Epidermal melanocyte (primary cell): ENCODE data around the gene TBC1D22A.
"Not testable (repeated sequence)": the region's sequence is repeated elsewhere in the genome, so short reads cannot be mapped to it uniquely, and the experiment has no call there.

ENCODE experiments used
- DNase-seq: peaks from one replicate; pipeline ENCODE4 v3.0.0; 2011; ENCODE audit warnings: low spot score; ENCODE audit not compliant: insufficient read length

Gene TBC1D22A, protein sequence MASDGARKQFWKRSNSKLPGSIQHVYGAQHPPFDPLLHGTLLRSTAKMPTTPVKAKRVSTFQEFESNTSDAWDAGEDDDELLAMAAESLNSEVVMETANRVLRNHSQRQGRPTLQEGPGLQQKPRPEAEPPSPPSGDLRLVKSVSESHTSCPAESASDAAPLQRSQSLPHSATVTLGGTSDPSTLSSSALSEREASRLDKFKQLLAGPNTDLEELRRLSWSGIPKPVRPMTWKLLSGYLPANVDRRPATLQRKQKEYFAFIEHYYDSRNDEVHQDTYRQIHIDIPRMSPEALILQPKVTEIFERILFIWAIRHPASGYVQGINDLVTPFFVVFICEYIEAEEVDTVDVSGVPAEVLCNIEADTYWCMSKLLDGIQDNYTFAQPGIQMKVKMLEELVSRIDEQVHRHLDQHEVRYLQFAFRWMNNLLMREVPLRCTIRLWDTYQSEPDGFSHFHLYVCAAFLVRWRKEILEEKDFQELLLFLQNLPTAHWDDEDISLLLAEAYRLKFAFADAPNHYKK

DNA sequence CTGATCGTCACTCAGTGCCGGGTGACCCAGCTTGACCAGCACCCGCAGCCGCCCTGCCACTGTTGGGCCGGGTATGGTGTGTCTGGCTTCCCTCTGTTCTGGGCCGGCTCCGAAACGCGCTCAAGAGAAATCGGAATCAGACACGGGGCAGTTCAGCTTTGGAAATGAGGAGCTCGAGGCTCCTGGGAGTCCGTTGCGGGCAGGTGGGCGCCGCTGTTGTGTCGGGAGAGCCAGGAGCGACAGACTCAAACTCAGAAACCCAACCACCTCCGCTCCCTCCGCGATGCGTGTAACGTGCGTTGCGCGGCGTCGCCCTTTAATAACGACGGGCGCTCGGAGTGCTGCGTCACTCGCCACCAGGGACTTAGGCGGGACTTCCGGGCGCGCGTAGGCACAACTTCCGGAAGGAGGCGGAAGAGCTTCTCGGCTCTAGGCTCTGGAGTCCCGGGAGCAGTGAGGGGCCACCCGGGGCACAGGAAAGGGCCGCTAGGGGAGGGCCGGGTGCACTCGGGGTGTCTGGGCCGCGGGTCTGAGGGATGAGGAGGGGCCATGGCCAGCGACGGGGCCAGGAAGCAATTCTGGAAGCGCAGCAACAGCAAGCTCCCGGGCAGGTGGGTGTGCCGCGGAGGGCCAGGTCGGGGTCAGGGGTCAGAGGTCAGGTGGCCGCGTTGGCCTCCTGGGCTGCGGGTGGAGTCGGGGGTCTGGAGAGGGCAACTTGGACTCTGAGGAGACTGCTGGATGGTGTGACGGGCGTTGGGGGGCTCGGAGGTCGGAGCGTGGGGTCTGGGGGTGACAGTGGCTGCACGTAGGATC lies at the start of gene TBC1D22A:
Gene TBC1D22A (plus strand): TSS at position 413 of the 813 bp plus-strand sequence. CDS start 137 bp downstream, at position 550.
- peak; percentile 93 for DNase-seq

DNA sequence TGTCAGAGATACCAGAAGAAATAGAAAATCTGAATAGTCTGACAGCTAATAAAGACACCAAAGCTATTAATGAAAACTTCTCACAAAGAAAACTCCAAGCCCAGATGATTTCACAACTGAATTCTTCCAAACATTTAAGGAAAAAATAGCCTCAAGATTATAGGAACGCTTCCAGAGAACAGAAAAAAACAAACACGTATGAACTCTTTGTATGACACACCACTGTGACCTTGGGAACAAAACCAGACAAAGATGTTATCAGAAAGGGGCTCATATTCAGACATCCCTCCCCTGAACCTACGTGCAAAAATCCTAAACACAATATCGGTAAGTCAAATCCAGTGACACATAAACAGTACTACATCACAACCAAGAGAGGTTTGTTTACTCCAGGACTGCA lies 47.9 kb upstream of the TBC1D22A start:
- no peak for DNase-seq

DNA sequence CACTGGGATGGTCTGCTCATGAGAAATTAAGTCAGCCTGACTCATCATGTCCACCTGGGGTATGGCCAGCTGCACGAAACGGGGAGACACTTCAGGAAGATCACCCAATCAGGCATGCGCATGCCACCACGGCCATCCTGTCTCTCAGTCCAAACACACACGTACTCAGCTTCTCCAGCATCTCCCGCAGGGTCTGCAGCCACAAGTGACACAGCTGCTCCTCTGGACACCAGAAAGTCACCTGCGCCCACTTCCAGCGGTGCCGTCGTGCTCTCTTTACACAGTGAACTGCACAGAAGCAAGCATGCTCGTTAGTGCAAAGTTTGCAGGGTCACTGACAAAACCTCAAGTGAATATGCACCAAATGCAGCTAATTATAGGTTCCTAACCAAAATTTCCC lies 42.5 kb upstream of the TBC1D22A start:
- no peak for DNase-seq

DNA sequence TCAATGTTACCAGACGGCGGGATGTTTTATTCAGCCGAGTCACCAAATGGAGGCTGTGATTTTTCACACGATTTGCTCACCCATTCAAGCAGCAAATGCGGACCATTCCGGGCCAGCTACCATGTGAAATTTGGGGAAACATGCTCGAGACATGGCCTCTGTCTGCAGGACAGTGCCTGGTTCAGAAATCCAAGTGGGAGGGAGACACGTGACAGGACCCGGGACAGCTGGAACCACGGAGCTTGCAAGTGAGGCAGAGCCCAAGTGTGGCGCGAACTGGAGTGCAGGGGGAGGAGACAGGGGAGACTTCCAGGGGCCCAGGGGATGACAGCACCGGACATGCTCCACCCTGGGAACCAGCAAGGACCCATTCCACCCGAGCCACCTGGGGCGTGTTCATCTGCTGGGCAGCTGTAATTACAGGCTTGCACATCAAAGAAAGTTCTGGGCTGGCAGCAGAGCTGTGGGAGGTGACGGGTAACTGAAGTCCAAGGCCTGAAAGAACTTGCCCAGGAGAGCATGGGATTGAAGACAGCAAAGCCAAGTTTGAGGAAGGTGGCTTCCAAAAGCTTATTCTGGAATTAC lies 40.9 kb upstream of the TBC1D22A start:
- DNase-seq = no peak

DNA sequence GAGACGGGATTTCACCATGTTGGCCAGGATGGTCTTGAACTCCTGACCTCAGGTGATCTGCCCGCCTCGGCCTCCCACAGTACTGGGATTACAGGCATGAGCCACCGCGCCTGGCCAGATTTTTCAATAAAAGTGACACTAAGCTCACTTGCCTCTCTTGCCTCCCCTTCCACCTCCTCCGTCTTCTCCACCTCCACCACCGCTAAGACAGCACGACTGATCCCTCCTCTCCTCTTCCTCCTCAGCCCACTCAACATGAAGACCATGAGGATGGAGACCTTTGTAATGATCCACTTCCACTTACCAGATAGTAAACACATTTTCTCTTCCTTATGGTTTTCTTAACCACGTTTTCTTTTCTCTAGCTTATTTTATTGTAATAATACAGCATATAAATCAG lies 38.6 kb upstream of the TBC1D22A start:
- DNase-seq = no peak

DNA sequence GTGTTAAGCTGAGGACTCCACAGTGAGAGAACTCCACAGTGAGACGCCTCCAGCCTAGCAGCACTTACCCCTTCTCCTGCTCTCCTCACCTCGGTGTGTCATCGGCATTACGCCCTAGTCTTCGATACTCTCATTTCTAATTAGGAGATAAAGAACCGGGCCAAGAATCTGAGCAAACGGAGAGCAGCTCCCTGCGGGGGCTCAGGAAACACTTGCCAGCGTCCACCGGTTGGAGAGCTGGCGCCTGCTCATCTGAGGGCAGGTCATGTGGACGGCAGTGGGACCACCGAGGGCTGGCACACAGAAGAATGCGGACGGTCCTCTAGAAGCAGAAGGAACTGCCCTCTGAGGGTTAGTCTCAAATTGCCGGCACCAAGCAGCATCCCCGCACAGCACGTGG lies 37.4 kb upstream of the TBC1D22A start:
- no peak for DNase-seq

DNA sequence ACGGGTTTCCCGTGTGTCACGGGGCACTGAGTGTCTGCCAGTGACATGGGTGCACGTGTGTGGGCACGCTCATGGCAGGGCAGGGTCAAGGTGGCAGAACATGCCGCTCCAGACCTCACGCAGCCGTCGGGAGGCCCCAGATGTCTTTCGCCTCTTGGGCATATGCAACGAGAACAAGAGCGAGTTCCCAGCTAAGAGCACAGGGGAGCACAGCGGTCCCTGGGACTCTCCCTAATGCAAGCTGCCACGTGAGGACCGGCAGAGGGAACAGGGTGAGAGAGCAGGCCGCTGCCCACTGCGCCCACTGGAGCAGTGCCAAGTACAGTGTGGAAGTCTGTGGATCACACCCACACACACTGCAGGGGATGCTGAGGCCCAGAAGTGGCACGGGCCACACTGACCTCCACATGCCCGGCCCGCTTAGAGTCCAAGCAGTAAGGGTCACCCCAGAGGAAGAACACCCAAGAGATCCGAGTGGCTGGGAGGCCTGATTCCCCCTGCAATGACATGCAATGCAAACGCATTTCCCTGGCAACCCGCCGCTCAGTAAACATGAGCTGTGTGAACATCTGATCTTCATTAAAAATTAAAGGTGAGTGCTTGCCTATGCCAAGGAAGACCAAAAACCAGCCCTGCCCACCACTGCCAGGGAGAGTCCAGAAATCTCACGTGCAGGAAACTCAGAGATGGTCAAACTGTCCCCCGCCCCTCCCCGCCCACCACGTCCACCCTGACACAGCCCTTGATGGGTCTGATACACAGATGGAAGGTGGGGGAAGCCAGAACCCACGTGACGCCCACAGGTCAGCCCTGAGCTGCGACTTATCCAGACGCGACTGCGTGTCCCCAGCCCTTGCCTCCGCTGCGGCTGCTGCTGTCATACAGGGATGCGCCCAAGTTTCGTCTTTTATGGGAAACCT lies 36.1 kb upstream of the TBC1D22A start:
- DNase-seq = no peak

DNA sequence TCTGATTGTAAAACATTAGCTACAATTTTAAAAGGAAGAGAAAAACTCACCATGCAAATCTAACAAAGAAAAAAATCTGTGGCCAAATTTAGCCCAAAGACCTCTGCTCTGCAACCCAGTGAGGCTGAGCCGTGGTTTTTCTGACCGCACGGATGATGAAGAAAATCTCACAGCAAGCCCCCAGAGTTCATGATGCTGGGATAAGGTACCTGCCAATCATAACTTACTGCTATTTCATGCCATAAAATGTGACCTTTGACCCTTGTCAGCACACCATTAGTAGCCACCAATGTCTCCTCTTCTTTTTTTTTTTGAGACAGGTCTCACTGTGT lies 35.5 kb upstream of the TBC1D22A start:
- no peak for DNase-seq

DNA sequence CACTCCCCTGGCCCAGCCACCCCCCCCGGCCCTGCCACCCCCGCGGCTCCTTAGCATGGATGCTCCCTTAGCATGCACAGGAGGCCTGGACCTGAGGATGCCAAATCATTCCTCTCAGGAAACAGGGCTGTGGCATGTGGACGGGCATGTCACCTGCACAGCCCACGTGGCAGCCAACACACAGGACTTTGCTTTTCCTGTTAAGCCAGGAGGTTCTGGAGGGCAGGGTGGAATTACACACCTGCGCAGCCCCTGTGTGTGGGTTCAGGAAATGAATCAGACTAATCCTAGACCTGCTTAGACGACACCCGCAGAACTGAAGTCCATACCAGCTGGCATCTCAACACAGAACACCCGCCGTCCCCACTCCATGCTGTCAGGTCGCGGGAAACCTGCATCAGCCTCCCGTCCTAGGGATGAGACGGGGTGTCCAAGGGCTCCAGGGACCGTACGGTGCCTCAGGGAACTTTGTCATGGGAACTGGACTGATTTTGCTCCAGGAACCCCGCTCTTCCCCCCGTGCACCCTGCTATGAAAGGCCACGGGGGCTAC lies 34.6 kb upstream of the TBC1D22A start:
- DNase-seq = no peak

DNA sequence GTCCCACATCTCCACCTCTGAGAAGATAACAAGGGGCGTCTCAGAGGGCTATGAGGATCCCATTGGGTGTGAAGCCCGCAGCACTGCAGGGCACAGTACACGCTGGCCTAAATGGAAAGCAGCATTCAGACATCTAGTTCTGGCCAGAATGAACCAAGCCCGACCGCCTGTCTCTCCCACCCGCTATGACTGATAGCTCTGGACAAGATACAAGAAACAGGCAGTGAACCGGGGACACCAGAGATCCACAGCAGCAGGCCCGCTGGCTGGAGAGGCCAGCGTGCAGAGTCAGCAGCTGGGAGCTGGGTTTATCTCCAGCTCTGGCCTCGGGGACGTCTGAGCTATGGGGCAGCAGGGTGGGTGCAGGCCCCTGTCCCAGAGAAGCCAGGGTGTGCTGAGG lies 34.0 kb upstream of the TBC1D22A start:
- DNase-seq = no peak

DNA sequence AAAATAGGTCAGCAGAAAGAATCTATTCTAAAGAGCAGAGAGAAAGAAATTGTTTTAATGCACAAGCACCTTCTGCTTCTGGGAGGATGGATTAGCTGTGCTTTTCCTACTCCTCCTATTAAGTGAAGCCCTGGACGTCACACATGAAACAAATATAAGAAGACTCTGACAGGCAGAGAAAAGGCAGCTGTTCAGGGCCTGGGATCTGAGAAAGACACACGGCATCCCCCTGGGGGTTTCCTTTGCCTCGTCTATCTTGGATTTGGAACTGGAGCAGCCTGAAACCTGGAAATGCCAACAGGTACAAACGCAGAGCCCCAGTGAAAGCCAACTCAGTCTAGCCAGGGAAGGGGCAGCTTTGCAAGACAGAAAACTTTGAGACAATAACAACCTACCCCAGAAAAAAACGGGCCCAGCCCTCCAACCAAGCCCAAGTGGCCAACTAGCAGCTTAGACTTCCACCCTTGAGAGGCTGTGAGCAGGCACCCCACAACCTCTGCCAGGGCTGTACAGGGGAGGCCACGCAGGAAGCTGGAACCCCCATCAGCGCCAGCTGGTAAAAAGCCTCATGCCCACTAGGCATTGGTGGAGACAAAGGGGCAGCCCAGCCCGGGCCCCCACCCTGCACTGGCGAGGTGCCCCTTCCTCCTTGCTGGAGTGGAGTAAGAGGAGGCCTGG lies 31.7 kb upstream of the TBC1D22A start:
- DNase-seq = no peak

DNA sequence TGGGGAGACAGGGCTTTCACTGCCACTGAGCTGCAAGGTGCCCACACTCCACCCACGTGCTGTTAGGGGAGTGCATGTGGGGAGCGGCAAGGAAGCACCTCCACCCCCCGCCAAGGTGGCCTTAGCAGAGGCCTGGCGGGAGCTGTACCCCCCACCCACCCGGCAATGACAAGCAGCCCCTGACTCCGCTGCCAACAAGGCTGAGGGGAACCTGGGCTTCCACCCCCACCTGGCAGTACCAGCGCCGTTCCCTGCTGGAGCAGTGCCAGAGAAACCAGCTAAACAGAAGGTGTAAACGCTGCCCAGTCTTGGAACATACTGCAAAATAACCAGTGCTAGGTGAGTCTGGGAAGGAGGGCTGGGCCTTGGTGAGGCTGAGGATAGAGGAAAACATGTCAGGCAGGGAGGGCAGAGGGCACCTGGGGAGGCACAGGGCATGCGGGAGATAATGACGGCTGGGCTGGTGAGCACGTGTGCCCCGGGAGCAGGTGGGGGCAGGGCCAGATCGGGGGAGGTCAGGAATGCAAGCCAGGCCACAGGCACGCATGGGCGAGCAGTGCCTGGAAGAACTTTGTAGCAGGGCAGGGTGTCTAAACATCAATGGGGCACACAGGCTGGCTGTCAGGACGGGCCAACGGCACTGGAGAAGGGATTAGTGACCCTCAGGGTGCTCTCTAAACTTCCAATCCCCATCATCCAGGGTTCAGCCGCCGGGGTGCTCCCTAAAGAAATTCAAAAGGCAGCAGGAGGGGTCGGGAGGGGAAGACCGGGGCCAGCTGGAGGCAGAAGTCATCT lies 31.0 kb upstream of the TBC1D22A start:
- no peak for DNase-seq

DNA sequence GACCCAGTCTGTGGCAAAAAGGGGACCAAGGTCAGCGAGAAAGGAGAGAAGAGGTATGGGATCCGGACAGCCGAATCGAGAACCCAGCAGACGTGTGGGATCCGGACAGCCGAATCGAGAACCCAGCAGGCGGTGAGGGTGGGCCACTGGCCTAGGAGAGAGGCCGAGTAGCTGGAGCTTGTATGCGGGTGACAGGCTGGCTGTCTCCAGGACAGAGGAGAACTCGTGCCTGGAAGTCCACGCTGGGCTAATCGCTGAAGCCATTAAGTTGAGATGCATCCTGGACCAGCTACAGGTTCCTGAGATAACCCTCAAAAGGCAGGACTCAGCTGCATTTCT lies 30.4 kb upstream of the TBC1D22A start:
- DNase-seq = no peak

DNA sequence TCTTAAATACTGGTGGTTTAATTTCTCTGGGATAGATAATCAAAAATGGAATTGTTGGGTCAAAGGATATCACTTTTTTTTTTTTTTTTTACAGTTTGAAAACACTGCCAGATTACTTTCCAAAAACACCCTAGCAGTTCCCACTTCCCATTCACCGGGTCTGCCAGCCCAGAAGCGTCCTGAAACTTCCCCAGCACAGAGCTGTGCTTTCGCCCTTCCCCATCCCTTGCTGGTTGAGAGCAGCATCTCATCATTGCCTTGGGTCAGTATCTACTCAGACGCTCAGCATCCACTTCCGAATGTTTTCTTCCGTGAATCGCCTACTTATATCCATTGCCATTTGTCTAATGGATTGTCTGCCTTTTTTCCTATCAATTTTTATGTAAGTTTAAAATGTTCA lies 29.9 kb upstream of the TBC1D22A start:
- no peak for DNase-seq

DNA sequence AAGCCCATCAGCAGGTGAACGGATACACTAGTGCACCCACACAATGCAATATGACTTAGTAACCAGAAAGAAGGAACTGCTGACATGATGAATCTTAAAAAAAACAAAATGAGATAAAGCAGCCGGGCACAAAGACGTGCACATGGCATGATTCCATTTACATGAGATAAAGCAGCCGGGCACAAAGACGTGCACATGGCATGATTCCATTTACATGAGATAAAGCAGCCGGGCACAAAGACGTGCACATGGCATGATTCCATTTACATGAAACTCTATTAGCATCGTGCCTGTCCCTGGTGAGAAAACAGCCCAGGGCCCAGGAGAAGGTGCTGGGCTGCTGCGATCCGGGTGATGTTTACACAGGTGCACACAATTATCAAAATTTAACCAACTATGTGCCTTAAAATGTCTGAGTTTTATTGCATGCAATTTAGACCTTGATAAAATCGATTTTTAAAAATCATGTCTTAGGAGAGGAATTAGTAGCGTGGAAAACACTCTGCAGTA lies 28.2 kb upstream of the TBC1D22A start:
- not testable (repeated sequence) for DNase-seq

DNA sequence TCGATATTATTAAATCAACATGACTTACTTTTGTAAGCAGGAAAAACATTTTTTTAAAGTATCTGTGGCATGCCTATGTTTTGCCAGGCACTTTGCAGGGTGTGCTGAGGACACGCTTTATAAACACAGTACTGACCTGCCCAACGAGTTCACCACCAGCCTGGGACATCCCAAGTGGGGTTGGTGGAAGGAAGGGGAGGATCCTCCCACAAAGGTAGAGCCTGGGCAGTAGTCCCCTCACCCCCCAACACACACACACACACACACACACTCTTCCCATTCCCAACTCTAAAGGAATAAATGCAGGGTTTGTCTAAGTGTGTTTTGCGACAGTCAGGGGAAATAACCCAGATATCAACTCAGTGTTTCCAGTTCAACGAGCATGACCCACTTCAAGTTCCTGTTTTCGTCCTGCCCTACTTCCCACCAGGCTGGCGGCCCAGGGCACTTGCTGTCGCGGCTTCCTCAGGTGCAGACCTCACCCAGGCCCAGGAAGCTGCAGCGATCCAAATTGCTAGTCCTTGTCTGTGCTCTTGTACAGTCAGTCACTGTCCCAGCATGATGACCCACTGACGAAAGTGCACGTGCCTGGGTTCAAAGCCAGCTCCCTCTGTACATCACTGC lies 27.5 kb upstream of the TBC1D22A start:
- DNase-seq = no peak

DNA sequence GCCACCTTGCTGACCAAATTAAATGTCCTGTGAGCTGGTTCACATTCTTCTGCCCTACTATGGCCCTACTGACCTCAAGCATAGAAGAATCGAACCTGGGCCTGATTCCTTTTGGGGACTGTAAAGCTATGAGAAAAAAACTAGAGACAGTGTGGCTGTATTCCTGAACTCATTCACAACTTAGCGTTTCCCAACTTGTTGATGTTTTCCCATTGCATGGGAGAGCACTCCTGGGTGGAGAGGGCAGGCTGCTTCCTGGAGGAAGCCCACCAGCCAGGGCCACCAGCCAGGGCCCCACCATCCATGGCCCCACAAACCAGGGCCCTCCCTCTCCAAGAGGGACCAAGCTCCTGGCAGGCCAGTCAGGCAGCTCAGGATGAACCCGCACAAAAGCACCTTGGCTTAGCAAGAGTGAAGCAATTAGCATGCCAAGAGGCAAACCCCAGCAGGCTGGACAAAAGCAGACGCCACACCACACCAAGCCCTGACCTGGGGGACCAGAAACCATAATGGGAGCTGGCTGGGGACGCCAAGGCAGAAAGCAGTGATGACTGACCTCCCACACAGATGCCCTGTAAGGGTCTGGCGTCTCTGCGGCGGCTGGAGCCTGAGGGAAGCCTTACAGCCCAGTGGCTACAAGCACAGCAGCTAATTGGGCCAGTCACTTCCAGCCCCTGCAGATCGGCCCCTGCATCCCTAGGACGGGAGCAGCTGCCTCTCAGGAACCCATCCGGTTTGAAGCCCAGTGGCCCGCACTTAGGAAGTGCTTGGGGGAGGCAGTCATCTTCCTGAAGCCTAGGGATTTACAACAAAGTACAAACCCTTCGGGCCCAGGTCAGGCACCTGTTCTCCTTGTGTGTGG lies 26.5 kb upstream of the TBC1D22A start:
- DNase-seq = no peak

DNA sequence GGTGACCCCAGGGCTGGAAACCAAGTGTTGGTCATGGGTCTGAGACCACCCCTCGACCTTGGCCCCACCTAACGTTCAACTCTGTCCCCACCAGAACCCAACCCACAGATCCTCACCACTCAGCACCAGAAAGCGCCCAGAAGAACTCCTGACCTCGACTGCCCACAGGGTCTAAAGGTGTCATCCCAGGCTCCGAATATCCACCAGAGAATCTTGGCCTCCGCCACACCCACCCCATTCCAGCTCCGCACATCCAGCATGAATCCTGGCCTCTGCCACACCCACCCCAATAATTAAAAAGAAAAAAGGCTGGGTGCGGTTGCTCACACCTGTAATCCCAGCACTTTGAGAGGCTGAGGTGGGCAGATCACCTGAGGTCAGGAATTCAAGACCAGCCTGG lies 25.7 kb upstream of the TBC1D22A start:
- no peak for DNase-seq
